Stomach (tissue), 9 donors: ENCODE data around the gene MOB3B. TPM values are rescaled to one million over a fixed set of nuclear protein-coding genes. Genes with fewer than 3 reads are reported as not detected.

Source experiments
- DNase-seq, 2 donors: peaks; one replicate each; pipeline versions ENCODE4 v3.0.0 to v3.0.0-alpha.2; 2013 to 2019
- H3K27ac ChIP-seq, 5 donors: fragments of 200-600 bp in 4 of 5; sonication (generic) in 4 of 5; one replicate each; pipeline ENCODE4 v1.5.1; 2013 to 2019; ENCODE audit warnings: mild to moderate bottlenecking in 1 of 5, moderate library complexity in 1 of 5
- H3K27me3 ChIP-seq, 3 donors: fragments of 200-600 bp; sonication (generic); one replicate each; pipeline ENCODE4 v1.5.1; 2017 to 2019; ENCODE audit warnings: mixed run types in 1 of 3
- H3K36me3 ChIP-seq, 4 donors: fragments of 200-600 bp; sonication (generic); 1 replicate in 3 of 4; 2 replicates in 1 of 4; pipeline ENCODE4 v1.5.1; 2016 to 2019
- H3K4me1 ChIP-seq, 4 donors: fragments of 200-600 bp; sonication (generic); one replicate each; pipeline ENCODE4 v1.5.1; 2016 to 2019
- H3K4me3 ChIP-seq, 4 donors: fragments of 200-600 bp; sonication (generic) in 3 of 4; one replicate each; pipeline ENCODE4 v1.5.1; 2016 to 2019; ENCODE audit warnings: mild to moderate bottlenecking in 1 of 4
- H3K9me3 ChIP-seq, 4 donors: fragments of 200-600 bp; sonication (generic); one replicate each; pipeline ENCODE4 v1.5.1; 2016 to 2019
- EP300 ChIP-seq: sonication (generic); formaldehyde crosslinking; IDR thresholded peaks from one replicate; pipeline ENCODE4 v1.6.1; 2017; ENCODE audit warnings: antibody characterized with exemption
- POLR2A ChIP-seq, 4 donors: fragments of 450-650 bp; IDR thresholded peaks; one replicate each; pipeline ENCODE4 v1.6.1; 2016; ENCODE audit warnings: antibody characterized with exemption in 4 of 4, control low read depth in 2 of 4, mild to moderate bottlenecking in 1 of 4, moderate library complexity in 1 of 4
- POLR2AphosphoS5 ChIP-seq, 3 donors: sonication (generic); formaldehyde crosslinking; IDR thresholded peaks; one replicate each; pipeline ENCODE4 v1.6.1; 2016; ENCODE audit warnings: antibody characterized with exemption in 3 of 3
- WGBS, 5 donors: extraction: QIAGEN DNeasy Blood & Tissue Kit in 3 of 5; methylation state at CpG; one replicate each; pipeline versions ENCODE4 v1.1.5 to v1.1.7; 2013 to 2018; 5-methylcytosine and 5-hydroxymethylcytosine counted together
- intact Hi-C: fragments of 100-400 bp; cut with DNase I; formaldehyde crosslinking; loops from one replicate; pipeline ENCODE4 v1.15.1; 2023; ENCODE audit warnings: low total_unique reads
- polyA plus RNA-seq, 3 donors: library from polyadenylated mRNA; stranded (reverse); fragments of 200-250 nt; gene quantifications; one replicate each; pipeline ENCODE4 v1.2.3, GENCODE V29; 2013
- total RNA-seq, 5 donors: library from RNA; depleted of rRNA; stranded (reverse); fragments of >200 nt; gene quantifications; one replicate each; pipeline versions ENCODE4 v1.1.0 to v1.2.3, GENCODE V29; 2014 to 2016
- TF ChIP-seq, protein P1 (sequence below), 7 experiments: fragments of 450-650 bp in 4 of 7; fragments of 200-600 bp in 3 of 7; sonication (generic) in 3 of 7; IDR thresholded peaks; one replicate each; pipeline ENCODE4 v1.5.1; 2016 to 2019; ENCODE audit warnings: antibody characterized with exemption in 7 of 7, control low read depth in 2 of 7, mild to moderate bottlenecking in 1 of 7
- donor health status: healthy with polysubstance abuse.
- donor health status: Bipolar disorder and iron deficiency.
- donor health status: healthy.

The MOB3B gene
- total and polyA plus RNA-seq, 8 donors: 4.0 to 32.7 (median 9.7) TPM

DNA sequence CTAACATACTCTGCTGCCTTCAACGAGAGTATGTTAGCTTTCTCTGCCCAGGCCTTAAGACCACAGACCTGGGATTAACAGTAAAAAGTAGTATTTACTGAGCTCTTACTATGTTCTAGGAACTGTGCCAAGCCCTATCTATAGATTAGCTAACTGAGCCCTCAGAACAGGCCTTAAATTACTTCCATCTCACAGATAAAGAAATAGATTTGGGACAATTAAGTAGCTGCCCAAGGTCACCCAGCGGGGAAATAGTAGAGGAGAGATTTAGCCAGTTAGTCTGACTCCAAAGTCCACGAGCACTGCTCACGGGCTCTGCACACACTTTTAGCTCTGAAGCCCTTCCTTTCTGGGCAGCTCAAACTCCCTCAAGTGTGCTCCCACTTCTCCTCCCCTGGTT lies 168.1 kb downstream of the MOB3B start:
- no peak overlapping the region for H3K4me3 ChIP-seq
- peak; percentile 53 to 55 for DNase-seq
- H3K9me3 ChIP-seq: no peaks in the 10 kb centered on the region
- peaks cover 9 to 59% (median 33%) of the 10 kb centered on the region in 4 donors for H3K4me1 ChIP-seq
- peaks cover 0 to 12% (median 9%) of the 10 kb centered on the region in 4 donors for H3K36me3 ChIP-seq
- H3K27me3 ChIP-seq: no peaks in the 10 kb centered on the region
- peak overlapping the region; percentile 13 to 63 (median 42) for H3K27ac ChIP-seq
- TF ChIP-seq POLR2A (IDR thresholded peaks at IDR 0.05) (no peak), POLR2AphosphoS5 (IDR thresholded peaks at IDR 0.05) (peak in 1 of 3 donors; percentile 61), EP300 (no peak)
- TF ChIP-seq, protein P1, sequence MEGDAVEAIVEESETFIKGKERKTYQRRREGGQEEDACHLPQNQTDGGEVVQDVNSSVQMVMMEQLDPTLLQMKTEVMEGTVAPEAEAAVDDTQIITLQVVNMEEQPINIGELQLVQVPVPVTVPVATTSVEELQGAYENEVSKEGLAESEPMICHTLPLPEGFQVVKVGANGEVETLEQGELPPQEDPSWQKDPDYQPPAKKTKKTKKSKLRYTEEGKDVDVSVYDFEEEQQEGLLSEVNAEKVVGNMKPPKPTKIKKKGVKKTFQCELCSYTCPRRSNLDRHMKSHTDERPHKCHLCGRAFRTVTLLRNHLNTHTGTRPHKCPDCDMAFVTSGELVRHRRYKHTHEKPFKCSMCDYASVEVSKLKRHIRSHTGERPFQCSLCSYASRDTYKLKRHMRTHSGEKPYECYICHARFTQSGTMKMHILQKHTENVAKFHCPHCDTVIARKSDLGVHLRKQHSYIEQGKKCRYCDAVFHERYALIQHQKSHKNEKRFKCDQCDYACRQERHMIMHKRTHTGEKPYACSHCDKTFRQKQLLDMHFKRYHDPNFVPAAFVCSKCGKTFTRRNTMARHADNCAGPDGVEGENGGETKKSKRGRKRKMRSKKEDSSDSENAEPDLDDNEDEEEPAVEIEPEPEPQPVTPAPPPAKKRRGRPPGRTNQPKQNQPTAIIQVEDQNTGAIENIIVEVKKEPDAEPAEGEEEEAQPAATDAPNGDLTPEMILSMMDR (IDR thresholded peaks at IDR 0.05): no peak
- WGBS, 5 donors: 35 to 70% (median 51%) methylated on average over 4 of the region's 4 CpGs
- intact Hi-C loops: no loop called here

DNA sequence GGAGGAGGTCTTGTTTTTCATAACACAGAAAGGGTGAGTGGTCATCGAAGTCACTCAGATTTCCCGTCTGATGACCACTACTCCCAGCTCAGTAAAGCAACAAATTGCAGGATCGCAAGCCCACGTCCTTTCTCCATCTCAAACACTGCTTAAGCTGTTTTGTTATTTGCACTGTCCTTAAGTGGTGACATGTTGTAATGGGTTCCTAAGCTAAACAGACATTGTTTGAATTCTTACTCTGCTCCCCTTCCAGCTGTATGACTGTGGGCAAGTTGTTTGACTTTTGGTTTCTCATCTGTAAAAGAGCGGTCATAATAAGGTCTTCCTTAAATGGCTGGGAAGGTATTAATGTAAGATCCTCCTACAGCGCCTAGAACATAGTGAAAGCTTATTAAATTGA lies 169.9 kb downstream of the MOB3B start:
- WGBS, 5 donors: 91 to 97% (median 96%) methylated on average over 6 of the region's 6 CpGs
- DNase-seq: no peak

DNA sequence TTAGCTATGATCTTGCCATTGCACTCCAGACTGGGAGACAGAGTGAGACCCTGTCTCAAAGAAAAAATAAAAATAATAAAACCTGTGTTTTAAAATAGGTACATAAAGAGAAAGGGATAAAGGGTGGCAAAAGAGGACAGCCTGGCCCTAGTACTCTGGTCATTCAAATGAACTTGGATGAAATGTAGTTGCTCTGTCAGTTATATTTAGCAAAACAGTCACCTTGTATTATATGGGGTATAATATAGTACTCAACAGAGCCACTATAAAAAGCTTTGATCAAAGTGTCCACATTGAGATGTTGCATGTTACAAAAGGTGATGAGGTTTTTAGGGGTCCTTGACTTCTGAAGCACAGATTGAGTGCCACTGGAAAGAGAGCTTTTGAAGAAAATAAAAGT lies 171.6 kb downstream of the MOB3B start:
- H3K9me3 ChIP-seq: no peaks in the 10 kb centered on the region
- H3K4me1 ChIP-seq: peaks cover 8 to 50% (median 31%) of the 10 kb centered on the region in 4 donors
- intact Hi-C loops: no loop called here
- H3K27me3 ChIP-seq: no peaks in the 10 kb centered on the region
- H3K27ac ChIP-seq: no peak overlapping the region
- no peak for TF ChIP-seq POLR2A (IDR thresholded peaks at IDR 0.05)
- TF ChIP-seq, protein P1 (IDR thresholded peaks at IDR 0.05): no peak
- no peak for TF ChIP-seq EP300
- no peak for TF ChIP-seq POLR2AphosphoS5 (IDR thresholded peaks at IDR 0.05)
- no peak overlapping the region for H3K4me3 ChIP-seq
- H3K36me3 ChIP-seq: peaks cover 0 to 12% (median 9%) of the 10 kb centered on the region in 4 donors
- DNase-seq: no peak

More for the DNA sequence above, 169.9 kb downstream of the MOB3B start:
- no peak overlapping the region for H3K27ac ChIP-seq
- H3K9me3 ChIP-seq: no peaks in the 10 kb centered on the region
- intact Hi-C loops: no loop called here
- H3K27me3 ChIP-seq: no peaks in the 10 kb centered on the region
- peaks cover 0 to 42% (median 25%) of the 10 kb centered on the region in 4 donors for H3K4me1 ChIP-seq
- H3K4me3 ChIP-seq: no peak overlapping the region
- TF ChIP-seq, protein P1 (IDR thresholded peaks at IDR 0.05): no peak
- TF ChIP-seq POLR2A (IDR thresholded peaks at IDR 0.05): no peak
- TF ChIP-seq EP300: no peak
- no peak for TF ChIP-seq POLR2AphosphoS5 (IDR thresholded peaks at IDR 0.05)
- peaks cover 0 to 12% (median 9%) of the 10 kb centered on the region in 4 donors for H3K36me3 ChIP-seq

DNA sequence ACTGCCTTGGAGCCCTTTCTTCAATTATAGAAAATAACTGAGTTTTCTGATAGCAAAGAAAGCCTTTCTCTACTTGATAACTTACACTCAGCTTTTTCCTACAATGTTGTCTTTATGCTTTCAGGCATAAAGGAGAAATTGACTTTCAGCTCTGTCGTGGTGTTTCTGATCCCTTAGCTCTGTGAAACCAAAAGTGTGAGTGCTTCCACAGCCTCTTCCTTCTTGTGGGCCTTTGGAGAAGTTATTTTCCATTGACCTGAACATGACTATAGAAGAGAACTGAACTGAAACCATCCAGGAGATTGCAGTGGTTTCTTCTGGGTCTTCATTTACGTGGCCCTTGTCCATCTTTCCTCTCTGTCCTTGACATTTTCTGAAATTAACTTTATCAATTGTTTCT lies 173.2 kb downstream of the MOB3B start:
- Histone ChIP-seq H3K27ac (peak overlapping the region; percentile 9 to 80 (median 50)), H3K4me1 (peaks cover 11 to 46% (median 26%) of the 10 kb centered on the region in 4 donors), H3K4me3 (no peak overlapping the region), H3K36me3 (peaks cover 0 to 12% (median 9%) of the 10 kb centered on the region in 4 donors), H3K9me3 (no peaks in the 10 kb centered on the region), H3K27me3 (no peaks in the 10 kb centered on the region)
- WGBS, 5 donors: 18 to 50% (median 37%) methylated on average over 2 of the region's 2 CpGs
- intact Hi-C loops: no loop called here
- TF ChIP-seq EP300: no peak
- TF ChIP-seq, protein P1 (IDR thresholded peaks at IDR 0.05): no peak
- no peak for TF ChIP-seq POLR2AphosphoS5 (IDR thresholded peaks at IDR 0.05)
- no peak for DNase-seq
